ENCODE measurements around the gene CCNYL1. TPM values are rescaled to one million over a fixed set of nuclear protein-coding genes. Genes with fewer than 3 reads are reported as not detected.

CCNYL1 gene
- total RNA-seq, 2 donors from 2014 or later, result 6.2 to 10.2 TPM

DNA sequence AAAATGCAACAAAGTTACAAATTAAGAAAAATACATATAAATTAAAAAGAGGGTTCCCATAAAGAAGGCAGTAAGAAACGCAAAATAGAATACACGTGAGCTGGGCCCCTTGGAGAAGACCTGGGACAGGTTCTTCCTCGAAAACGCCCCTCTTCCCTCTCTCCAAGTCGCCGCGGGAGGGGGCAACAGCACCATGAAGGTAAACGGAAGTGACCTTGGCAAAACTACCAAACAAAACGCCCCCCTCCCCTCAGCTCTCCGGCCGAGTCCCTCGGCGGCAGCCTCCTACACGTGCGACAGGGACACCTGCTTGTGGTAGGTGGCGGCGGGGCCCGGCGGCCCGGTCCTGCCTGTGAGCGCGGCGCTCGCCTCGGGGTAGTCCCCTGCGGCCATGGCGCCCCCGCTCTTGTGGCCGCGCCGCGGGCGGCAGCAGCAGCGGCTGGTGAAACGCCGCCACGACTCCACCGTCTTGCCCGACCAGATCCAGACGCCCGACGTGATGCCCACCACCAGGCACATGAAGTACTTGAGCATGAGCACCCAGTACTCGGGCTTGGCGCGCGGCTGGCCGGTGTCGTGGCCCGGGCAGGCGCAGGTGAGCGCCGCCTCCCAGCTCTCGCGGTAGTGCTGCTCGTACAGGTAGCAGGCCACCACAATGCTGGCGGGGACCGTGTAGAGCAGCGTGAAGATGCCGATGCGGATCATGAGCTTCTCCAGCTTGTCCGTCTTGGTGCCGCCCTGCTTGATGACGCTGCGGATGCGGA, 55.4 kb downstream of the CCNYL1 start:
- Histone ChIP-seq H3K4me3 (peak overlapping the region; percentile 2 to 31), H3K4me1 (peaks cover 0 to 24% of the 10 kb centered on the region in 2 donors), H3K27me3 (no peaks in the 10 kb centered on the region), H3K9me3 (no peaks in the 10 kb centered on the region), H3K27ac (no peak overlapping the region), H3K36me3 (peaks cover 8% of the 10 kb centered on the region)
- TF ChIP-seq, protein P1, sequence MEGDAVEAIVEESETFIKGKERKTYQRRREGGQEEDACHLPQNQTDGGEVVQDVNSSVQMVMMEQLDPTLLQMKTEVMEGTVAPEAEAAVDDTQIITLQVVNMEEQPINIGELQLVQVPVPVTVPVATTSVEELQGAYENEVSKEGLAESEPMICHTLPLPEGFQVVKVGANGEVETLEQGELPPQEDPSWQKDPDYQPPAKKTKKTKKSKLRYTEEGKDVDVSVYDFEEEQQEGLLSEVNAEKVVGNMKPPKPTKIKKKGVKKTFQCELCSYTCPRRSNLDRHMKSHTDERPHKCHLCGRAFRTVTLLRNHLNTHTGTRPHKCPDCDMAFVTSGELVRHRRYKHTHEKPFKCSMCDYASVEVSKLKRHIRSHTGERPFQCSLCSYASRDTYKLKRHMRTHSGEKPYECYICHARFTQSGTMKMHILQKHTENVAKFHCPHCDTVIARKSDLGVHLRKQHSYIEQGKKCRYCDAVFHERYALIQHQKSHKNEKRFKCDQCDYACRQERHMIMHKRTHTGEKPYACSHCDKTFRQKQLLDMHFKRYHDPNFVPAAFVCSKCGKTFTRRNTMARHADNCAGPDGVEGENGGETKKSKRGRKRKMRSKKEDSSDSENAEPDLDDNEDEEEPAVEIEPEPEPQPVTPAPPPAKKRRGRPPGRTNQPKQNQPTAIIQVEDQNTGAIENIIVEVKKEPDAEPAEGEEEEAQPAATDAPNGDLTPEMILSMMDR (IDR thresholded peaks at IDR 0.05), result peak in 1 of 2 donors; percentile 27
- no peak for DNase-seq (ENCODE audit: low spot score)

GRCh38 chr2:207767461-207768167, 56.2 kb downstream of the CCNYL1 start:
- H3K27ac ChIP-seq, result peak overlapping the region in 1 of 2 donors; percentile 87
- H3K9me3 ChIP-seq, result no peaks in the 10 kb centered on the region
- TF ChIP-seq, protein P1 (IDR thresholded peaks at IDR 0.05), result peak in 1 of 2 donors; percentile 59
- H3K4me3 ChIP-seq, result peak overlapping the region; percentile 71 to 90
- H3K36me3 ChIP-seq, result peaks cover 8% of the 10 kb centered on the region
- H3K27me3 ChIP-seq, result no peaks in the 10 kb centered on the region
- H3K4me1 ChIP-seq, result peaks cover 0 to 24% of the 10 kb centered on the region in 2 donors
- no peak for DNase-seq (ENCODE audit: low spot score)

GRCh38 chr2:207768168-207768865, 56.9 kb downstream of the CCNYL1 start:
- Histone ChIP-seq H3K4me1 (peaks cover 0 to 24% of the 10 kb centered on the region in 2 donors), H3K4me3 (peak overlapping the region; percentile 71 to 90), H3K27me3 (no peaks in the 10 kb centered on the region), H3K27ac (peak overlapping the region; percentile 87 to 88), H3K9me3 (no peaks in the 10 kb centered on the region), H3K36me3 (peaks cover 8% of the 10 kb centered on the region)
- TF ChIP-seq, protein P1 (IDR thresholded peaks at IDR 0.05), result no peak
- no peak for DNase-seq (ENCODE audit: low spot score)

GRCh38 chr2:207768866-207769596, 57.6 kb downstream of the CCNYL1 start:
- DNase-seq (ENCODE audit: low spot score), result no peak
- no peaks in the 10 kb centered on the region for H3K9me3 ChIP-seq
- TF ChIP-seq, protein P1 (IDR thresholded peaks at IDR 0.05), result no peak
- peak overlapping the region; percentile 87 to 88 for H3K27ac ChIP-seq
- H3K4me3 ChIP-seq, result peak overlapping the region; percentile 71 to 90
- H3K36me3 ChIP-seq, result peaks cover 8% of the 10 kb centered on the region
- no peaks in the 10 kb centered on the region for H3K27me3 ChIP-seq
- H3K4me1 ChIP-seq, result peaks cover 0 to 24% of the 10 kb centered on the region in 2 donors

All from right atrium auricular region (tissue), 2 donors.